Raji (cell line): Measurements from ENCODE around the gene MED13L.

Experiments used
- POLR2A ChIP-seq: IDR thresholded peaks from 2 replicates; pipeline ENCODE4 v1.6.1; 2011; ENCODE audit warnings: low read depth, low read length, control low read depth; ENCODE audit not compliant: insufficient read depth

MED13L gene

DNA sequence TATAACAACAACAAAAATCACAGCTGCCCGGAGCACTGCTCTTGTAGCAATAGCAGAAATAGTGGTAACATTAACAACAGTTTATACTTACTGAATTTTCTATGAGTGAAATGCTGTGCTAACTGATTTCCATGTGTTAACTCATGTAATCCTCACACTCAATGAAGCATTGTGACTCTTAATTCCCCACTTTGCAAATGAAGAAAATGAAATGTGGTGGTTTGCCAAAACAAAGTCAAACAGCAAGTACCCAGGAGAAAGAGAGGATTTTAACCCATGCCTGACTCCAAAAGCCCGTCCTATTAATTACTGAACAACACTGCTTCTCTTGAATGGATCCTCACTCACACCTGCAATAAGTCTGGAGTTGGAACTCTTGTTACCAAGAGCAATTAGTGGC lies 123.5 kb downstream of the MED13L start:
- no peak for TF ChIP-seq POLR2A

DNA sequence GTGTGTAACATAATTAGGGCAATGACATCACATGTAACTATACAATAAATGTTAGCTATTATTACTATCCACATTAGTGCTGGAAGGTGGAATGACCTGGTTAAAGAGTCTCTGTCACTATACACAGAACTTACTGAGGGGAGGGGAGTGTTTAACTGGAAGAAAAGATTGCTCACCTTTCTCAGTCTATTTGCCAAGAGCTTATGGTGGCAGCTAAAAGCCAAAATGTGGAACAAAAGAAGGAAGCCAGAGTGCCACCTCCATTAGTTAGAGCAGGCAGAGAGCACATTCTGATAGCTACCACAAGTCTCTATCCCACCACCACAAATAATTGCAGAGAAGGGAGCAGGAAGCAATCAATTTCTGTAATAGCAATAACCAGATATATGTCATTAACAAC lies 124.4 kb downstream of the MED13L start:
- TF ChIP-seq POLR2A, result no peak

DNA sequence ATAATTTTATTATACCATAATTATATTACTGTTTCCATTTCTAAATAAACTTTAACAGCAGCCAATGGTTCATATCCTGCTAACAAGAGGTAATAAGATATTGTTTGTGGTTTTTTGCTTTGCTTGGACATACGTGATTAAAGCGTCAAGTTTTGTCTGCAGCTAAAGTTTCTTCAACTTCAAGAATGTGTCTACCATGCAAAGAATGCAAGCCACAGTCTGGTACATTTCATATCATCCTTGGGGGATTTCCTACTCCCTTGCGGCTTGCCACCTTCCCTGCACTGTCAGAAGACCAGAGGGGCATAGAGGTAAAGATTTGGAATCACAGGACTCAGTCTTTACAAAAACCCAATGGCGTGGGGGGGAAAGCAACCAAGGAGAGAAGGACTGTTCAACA lies 125.2 kb downstream of the MED13L start:
- no peak for TF ChIP-seq POLR2A

DNA sequence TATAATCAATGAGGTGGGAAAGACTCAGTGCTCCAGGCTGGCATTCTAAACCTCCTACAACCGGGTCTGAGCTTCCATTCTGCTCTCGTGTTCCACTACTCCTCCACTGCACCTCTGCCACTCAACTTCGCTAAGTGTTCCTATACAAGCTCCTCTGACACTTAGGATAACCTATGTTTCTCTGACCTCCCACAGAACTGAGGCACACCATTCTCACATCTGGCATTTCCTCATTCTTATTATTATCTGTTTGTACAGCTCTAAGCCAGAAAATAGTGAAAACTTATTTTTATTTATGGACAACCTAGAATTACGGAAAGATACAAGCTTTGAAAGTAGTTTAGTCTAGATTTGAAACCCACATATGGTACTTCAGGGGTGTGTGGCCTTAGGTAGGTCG lies 127.0 kb downstream of the MED13L start:
- no peak for TF ChIP-seq POLR2A

DNA sequence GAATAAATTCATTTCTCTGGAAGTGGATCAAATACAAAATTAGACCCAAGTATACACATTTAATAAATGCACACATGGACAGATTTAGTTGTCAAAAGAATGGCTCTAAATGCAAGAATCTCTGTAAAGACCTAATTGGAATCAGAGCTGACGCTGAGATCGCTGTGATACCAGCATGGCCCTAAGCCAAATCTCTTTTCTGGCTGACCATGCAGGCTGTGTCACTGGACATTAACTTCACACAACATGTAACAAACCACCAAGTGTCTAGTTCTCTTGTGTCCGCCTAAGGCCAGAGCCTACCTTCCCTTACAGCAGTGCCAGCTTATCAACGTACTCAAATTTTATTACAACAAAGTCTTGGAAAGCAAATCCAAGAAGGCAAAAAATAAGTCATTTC lies 127.5 kb downstream of the MED13L start:
- TF ChIP-seq POLR2A, result no peak

DNA sequence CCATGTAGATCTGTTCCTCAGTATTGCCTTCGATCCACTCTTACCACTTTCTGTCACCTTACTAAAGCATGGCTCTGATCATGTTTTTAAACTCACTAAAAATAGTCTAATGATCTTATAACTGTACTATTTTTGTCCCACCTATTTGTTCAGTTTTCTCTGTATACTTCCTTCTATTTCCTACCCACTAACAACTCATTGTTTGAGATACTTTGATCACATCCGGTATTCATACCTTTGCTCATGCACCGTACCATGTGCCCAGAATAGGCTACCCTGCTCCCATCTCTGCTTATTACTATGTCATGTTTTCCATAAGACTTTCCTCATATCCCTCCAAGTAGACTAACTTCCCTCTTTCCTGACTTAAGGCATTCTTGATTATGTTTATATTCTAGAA lies 128.6 kb downstream of the MED13L start:
- no peak for TF ChIP-seq POLR2A

DNA sequence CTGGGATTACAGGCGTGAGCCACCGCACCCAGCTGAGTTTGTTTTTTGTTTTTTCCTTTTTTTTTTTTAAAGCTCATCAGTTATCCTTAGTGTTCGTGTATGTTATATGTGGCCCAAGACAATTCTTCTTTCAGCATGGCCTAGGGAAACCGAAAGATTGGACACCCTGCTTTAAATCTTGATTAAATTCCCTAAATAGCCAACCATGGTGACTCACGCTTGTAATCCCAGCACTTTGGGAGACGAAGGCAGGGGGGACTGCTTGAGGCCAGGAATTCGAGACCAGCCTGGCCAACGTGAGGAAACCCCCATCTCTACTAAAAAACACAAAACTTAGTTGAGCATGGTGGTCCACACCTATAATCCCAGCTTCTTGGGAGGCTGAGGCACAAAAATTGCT lies 131.1 kb downstream of the MED13L start:
- no peak for TF ChIP-seq POLR2A

DNA sequence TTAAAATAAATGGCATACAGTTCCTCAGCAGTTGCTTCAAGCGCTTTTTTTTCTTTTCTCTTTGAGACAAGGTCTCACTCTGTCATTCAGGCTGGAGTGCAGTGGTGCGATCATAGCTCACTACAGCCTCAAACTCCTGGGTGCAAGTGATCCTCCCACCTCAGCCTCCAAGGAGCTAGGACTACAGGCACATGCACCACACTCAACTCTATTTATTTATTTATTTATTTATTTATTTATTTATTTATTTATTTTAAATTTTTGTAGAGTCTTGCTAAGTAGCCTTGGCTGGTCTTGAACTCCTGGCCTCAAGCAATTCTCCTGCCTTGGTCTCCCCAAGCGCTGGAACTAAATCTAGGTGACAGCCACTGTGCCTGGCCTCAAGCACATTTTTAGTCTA lies 132.0 kb downstream of the MED13L start:
- no peak for TF ChIP-seq POLR2A

DNA sequence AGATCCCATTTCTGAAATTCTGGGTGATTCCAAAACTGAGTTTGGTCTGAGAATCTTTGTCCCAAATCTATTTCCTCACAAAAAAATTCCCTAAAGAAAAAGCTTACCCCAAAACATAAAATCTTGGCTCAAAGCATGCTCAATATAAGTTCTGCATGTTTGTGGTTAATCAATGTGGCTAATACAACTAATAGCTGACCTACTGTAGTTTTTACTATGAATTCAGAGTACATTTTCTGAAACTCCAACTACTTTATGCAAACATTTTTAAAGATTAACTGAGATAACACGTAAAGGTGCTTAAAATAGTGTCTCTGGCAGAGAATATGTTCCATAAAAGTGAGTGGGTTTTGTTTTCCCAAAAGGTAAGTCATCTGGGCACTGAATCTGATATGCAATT lies 133.1 kb downstream of the MED13L start:
- TF ChIP-seq POLR2A, result no peak

DNA sequence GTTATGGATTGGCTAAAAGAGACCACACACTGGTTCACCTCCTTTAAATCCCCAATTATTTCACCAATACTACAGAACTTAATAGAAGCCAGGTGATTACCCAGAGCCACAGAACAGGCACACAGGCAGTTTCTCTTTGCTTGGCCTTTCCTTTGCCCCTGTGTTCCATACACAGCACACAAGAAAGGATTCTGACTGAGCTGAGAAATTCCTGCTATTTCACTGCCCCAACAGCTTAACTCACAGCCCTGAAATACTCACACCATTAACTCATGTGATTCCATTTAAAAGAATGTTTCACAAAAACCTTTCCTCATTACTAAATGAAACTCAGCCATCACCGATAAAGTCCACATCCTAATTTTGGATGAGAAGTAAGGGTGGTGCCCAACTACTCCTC lies 133.6 kb downstream of the MED13L start:
- TF ChIP-seq POLR2A, result no peak

DNA sequence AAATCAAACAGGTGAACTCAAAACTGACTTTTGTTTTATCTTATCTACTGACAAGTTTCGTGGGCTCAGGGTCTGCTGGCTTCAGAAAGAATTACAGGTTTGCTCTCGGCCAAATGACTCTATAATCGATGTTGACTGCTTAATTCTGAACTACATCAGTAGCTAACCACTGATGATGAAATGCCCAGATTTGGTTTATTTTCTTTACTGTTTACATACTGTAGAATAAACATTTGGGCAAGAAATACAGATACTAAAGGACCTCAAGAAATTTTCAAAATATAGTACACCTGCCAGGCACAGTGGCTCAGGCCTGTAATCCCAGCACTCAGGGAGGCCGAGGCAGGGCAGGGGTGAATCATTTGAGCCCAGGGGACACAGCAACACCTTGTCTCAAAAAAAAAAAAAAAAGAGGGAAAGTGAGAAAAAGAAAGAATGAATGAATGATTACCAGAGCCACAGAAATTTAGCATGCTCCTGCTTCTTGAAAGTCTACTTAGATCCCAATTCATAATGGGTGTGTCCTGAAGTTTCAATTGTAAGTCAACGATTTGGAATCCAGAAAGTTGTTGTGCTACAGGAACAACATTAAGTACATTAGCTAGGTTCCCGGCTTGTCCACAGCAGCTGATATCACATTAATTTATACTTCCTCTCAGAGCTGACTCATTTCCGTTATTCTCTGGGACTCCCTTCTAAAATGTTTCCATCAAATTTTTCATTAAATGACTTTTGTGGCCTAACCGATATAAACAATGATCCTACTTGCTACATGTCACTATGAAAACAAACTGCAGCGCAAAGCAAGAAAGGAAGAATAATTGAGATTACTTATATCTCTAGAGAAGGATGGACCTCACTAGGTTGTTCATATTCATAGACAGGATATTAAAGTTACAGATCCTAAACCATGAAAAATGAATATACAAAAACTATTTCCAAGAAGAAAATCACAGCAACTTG lies 134.3 kb downstream of the MED13L start:
- TF ChIP-seq POLR2A, result no peak

DNA sequence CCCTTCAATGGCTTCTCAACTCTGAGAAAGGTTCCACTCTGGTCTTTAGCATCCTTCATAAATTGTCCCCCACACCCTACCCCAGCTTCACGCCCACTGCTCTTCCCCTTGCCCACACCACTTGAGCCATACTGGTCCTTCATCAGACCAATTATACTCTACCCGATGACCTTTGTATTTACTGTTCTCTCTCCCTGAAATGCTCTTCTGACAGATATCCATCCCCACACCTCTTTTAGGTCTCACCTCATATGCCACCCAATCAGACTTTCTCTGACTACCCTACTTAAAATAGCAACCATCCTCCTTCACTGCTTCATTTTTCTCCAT lies 135.7 kb downstream of the MED13L start:
- TF ChIP-seq POLR2A, result no peak

DNA sequence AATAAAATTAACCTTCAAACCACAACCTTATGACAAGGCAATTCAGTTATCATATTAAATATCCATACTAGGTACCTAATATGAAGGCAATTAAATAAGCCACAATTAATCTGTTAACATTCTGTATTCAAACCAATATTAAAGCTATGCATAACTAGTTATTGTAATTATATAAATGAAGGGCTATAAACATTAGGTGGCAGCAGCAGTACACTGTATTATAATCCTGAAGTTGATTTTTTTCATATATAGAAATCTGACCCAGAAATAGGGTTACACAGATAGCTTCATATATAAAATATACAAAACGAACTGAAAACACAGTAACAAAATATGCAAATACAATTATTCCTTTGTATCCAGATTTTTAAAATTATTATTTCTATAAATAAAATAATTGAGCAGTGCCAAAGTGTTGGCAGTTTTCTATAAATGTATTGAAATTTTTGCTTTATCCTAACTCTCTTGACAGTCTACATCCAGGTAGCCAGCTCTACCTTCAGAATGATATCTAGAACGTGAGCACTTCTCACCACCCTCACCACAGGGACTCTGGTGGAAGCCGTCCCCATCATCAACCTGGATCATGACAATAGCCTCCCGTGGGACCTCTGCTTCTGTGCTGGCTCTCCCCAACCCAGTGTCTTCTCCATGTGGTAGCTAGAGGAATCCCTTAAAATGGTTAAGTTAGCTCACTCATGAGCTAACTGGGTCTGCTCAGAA lies 136.2 kb downstream of the MED13L start:
- TF ChIP-seq POLR2A, result no peak

DNA sequence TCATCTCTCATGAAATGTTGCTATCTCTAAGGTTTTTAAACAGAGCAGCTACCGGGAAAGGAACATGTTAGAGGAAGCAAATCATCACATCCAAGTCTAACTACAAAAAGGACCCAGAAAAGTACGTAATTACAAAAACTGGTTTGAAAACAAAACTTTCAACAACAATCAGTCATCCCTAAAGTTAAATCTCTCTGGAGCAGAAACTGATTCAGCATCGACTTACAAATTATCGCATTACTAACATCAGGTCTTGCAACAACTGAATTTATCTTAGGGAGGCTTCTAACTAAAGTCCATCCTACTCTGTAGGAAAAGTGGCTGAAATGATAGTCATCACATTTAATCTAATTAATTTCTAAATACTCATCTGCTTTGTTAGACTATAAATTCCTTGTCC lies 137.0 kb downstream of the MED13L start:
- TF ChIP-seq POLR2A, result no peak

DNA sequence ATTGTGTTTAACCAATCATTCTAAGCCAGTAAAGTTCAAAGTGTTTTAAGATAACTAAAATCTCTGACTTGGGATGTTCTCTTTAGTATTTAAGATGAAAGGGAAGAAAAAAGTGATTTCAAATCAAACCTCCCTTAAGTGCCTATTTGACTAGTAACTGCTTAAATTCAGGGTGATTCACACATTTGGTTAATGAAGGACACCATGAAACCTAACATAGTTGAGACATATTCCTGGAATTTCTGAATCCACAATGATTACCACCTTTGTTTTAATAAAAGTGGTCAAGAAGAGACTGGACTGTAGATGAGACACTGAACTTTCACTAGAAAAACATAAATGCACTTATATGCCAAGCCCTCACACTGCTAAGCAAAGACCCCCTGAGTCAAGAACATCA lies 138.7 kb downstream of the MED13L start:
- TF ChIP-seq POLR2A, result no peak

DNA sequence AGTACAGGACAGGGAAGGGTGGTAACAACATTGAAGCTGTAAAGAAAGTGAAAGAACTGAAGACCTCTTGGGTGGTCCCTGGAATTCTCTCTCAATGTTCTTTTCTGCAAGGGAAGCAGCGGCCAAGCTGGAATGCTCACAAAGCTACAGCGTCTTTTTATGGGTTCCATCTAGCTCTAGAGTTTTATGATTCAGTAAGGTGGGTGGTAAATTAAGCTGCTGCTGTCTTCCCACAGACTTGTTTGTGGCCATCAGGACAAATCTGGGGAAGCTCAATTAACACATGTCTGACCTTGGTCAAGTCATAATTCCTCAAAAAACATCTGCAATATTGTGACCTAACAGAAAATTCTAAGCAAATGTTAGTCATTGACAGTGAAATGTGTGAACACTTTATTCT lies 139.1 kb downstream of the MED13L start:
- TF ChIP-seq POLR2A, result no peak
